ENCODE results near the gene HMGN2.
"Not testable (repeated sequence)": the region's sequence is repeated elsewhere in the genome, so short reads cannot be mapped to it uniquely, and the experiment has no call there.

HMGN2 gene

GRCh38 chr1:26477446-26478152, 5.4 kb downstream of the HMGN2 start:
- no peak for DNase-seq

GRCh38 chr1:26478159-26478558, 5.9 kb downstream of the HMGN2 start:
- no peak for DNase-seq

GRCh38 chr1:26478988-26479387, 6.7 kb downstream of the HMGN2 start:
- DNase-seq, result no peak

- DNase-seq, result no peak
Observed at GRCh38 chr1:26482921-26483320, 10.7 kb downstream of the HMGN2 start.

- DNase-seq, result no peak
Observed at GRCh38 chr1:26483980-26484379, 11.7 kb downstream of the HMGN2 start.

GRCh38 chr1:26490155-26490554, 17.9 kb downstream of the HMGN2 start:
- DNase-seq, result no peak

- DNase-seq, result no peak
Observed at GRCh38 chr1:26493267-26493666, 21.0 kb downstream of the HMGN2 start.

- no peak for DNase-seq
Observed at GRCh38 chr1:26493938-26494337, 21.7 kb downstream of the HMGN2 start.

GRCh38 chr1:26496861-26497260, 24.6 kb downstream of the HMGN2 start:
- DNase-seq, result no peak

GRCh38 chr1:26498894-26499293, 26.7 kb downstream of the HMGN2 start:
- DNase-seq, result no peak

- peak; percentile 85 for DNase-seq
Observed at GRCh38 chr1:26500488-26501175, 28.4 kb downstream of the HMGN2 start.

- not testable (repeated sequence) for DNase-seq
Observed at GRCh38 chr1:26510711-26511110, 38.5 kb downstream of the HMGN2 start.

GRCh38 chr1:26515836-26516235, 43.6 kb downstream of the HMGN2 start:
- not testable (repeated sequence) for DNase-seq

GRCh38 chr1:26516987-26517765, 44.9 kb downstream of the HMGN2 start:
- DNase-seq, result no peak

GRCh38 chr1:26517766-26518049, 45.5 kb downstream of the HMGN2 start:
- no peak for DNase-seq

- DNase-seq, result no peak
Observed at GRCh38 chr1:26518355-26518754, 46.1 kb downstream of the HMGN2 start.

- DNase-seq, result no peak
Observed at GRCh38 chr1:26520339-26520738, 48.1 kb downstream of the HMGN2 start.

- no peak for DNase-seq
Observed at GRCh38 chr1:26521669-26522030, 49.4 kb downstream of the HMGN2 start.

GRCh38 chr1:26522073-26522472, 49.8 kb downstream of the HMGN2 start:
- DNase-seq, result no peak

- DNase-seq, result no peak
Observed at GRCh38 chr1:26524181-26524580, 51.9 kb downstream of the HMGN2 start.

Measured in CD4-positive, alpha-beta T cell treated with Interleukin-4 for 4 hours (primary cell).